Measurements from ENCODE around the gene UMODL1.

DNA sequence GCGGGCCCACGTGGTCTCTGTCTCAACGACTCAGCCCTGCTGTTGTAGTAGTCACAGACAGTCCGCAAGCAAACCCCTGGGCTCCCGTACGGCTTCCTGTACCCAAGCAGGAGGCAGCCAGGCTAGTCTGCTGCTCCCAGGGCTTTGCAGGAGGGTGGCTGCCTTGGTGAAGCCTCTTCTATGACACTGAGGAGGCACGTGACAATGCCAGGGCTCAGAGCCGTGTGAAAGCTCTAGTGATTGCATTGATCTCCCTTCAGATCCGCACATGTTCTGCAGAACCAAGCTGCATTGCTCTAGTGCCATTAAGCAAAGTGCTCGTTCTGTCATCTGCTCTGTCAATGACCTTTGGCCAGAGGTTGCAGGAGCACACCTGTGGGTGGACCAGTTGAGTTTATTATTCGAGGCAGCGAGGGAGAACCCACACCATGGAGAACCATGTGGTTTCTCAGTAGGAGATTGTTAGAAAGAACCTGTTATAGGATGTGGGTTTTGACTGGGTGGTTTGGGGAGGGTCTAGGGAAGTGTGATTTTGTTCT, 18.0 kb downstream of the UMODL1 start:
- TF ChIP-seq EZH2 (IDR thresholded peaks at IDR 0.05; ENCODE audit: borderline replicate concordance) (no peak), EZH2phosphoT487 (IDR thresholded peaks at IDR 0.05; ENCODE audit: low read depth, severe bottlenecking, unreplicated experiment) (no peak)
- TF ChIP-seq, protein P1, sequence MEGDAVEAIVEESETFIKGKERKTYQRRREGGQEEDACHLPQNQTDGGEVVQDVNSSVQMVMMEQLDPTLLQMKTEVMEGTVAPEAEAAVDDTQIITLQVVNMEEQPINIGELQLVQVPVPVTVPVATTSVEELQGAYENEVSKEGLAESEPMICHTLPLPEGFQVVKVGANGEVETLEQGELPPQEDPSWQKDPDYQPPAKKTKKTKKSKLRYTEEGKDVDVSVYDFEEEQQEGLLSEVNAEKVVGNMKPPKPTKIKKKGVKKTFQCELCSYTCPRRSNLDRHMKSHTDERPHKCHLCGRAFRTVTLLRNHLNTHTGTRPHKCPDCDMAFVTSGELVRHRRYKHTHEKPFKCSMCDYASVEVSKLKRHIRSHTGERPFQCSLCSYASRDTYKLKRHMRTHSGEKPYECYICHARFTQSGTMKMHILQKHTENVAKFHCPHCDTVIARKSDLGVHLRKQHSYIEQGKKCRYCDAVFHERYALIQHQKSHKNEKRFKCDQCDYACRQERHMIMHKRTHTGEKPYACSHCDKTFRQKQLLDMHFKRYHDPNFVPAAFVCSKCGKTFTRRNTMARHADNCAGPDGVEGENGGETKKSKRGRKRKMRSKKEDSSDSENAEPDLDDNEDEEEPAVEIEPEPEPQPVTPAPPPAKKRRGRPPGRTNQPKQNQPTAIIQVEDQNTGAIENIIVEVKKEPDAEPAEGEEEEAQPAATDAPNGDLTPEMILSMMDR (IDR thresholded peaks at IDR 0.05; ENCODE audit: poor library complexity) = no peak
